NCI-H1417 treated with DMSO at 0.1 percent for 48 hours (cell line): ENCODE data around the gene KCNIP2.
"Not testable (repeated sequence)": the region's sequence is repeated elsewhere in the genome, so short reads cannot be mapped to it uniquely, and the experiment has no call there.

Experiments
- DNase-seq: peaks from one replicate; lab custom pipeline; 2025; lab: John Stamatoyannopoulos, UW

The KCNIP2 gene

DNA sequence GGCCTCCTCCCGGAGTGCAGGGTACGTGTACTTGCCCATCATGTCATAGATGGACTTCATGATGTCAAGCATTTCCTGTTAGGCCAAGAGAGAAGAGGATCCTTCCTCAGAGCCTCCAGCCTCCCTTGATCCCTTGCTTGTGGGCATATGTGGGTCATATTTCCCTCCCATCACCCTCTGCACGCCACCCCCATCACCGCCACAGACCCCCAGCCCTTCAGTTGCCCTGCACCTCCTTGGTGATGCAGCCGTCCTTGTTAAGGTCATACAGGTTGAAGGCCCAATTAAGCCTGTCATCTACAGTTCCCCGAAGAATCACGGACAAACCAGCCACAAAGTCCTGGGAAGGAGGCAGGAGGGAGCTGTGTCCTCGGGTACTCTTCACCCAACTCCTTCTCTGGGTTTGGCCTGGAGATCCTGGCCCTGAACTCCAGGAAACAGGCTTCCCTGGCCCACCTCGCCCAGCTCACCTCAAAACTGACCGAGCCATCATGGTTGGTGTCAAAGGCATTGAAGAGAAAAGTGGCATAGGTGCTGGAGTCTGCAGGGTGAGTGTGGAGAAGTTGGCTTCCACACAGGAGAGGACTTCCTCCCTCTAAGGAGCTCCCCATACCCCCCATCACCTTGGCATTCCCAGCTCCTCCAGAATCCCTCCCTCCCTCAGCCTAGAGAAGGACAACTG, 15.5 kb downstream of the KCNIP2 start:
- no peak for DNase-seq

DNA sequence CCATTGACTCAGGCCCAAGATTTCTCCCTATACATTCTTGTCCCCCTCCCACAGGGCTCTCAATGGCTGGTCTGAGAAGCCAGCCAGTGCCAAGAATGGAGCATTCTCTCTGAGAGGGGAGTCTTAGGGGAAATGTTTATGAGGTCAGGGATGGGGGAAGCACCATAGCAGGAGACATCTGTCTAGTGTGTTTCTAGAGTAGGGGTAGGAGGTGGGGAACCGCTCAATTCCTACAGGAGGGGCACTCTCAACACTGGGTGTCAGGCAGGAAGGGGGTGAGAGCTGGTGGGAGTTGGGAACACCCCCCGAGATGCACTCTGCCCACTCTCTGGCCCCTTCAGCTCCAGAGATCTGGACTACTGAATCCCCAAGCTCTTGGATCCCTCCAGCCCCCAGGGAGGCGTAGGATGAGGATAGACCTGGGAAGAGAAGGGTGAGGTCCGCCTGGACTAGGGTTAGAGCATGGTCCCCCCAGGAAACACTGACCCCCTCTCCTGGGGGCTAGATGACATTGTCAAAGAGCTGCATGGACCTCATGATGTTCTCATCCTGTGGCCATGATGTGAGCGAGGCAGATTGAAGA, 16.7 kb downstream of the KCNIP2 start:
- DNase-seq: no peak

DNA sequence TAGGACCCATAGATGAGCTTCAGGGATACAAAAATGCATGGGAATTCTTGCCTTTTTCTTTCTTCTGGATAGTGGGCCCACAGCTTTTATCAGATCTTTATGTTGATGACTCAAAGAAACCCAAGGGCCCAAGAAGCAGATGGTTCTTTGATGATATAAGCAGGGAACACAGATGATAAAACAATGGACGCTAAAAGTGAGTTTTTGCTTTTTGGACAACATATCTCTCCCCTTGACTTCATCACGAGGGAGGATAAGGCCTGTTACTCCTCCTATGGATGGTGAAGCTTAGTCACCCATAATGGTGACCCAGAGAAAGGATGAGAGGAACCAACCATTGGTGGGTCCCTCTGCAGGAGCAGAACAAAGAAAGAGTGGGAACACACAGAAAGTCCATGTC, 18.9 kb downstream of the KCNIP2 start:
- DNase-seq: no peak

DNA sequence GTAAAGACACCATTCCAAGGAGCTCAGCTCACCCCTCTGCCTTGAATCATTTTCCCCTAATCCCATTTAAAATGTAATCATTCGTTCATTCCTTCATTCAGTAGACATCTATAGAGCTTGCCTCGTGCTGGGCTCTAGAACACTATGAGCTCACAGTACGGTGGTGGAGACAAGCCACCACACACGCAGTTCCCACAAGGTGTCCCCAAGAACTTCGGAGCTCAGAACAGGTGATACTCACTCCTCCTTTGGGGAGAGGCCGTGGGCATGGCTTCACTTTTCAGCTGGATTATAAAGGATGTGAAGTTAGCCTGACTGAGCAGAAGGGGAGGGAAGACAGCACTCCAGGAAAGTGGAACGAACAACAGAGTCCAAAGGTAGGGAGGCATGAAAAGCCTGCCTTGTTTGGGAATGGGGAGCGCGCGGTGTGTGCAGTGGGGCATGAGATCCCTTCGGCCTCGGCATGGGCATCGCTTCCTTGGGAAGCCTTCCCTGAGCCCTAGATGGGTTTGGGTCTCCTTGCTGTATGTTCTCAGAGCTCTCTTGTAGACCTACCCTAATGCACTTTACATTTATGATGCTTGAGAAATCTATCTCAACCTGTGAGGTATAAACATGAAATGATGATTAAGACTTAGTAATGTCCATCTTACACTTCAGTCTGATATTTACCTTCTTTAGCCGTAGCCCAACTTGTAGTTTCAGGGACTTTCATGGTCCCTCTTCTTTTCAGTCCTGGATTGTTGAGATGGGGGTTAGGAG, 24.5 kb downstream of the KCNIP2 start:
- DNase-seq: no peak

DNA sequence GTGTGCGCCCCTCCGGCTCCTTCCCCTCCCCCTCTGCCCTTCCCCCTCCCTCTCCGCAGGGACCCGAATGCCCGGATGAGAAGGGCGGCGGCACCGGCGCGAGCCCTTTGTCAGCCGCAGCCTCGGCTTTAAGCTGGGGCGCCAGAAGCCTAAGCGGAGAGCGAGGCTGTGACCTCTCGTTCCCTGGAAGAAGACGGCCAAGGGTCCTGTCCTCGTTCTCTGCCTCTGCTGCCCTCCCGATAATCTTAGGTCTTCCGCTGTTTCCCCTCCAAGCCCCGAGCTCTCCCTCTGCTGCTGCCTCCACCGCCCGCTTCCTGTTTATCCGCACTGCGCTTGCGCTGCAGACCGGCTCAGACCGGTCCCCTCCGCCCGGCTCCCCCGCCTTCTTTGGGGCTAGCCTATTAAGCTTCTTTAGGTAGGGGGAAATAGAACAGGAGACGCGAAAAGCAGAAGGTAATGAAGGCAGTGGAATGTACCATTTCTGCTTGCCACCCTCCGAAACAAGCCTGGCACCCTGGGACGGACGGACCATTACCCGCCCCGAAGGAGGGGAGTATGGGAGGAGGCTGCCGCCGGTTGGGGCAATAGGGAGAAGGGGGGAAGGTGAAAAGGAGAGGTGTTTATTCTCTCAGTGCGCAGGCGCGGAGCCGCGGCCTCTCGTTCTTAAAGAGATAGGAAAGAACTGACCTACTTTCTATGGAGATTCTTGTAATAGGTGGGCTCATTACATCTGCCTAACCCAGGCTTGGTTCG, 25.3 kb downstream of the KCNIP2 start, which contains the start of gene OGA:
Gene OGA, minus strand, starts transcription at position 326 of the 753 bp plus-strand sequence. CDS start 422 bp downstream, outside the sequence.
- DNase-seq: peak; percentile 89

DNA sequence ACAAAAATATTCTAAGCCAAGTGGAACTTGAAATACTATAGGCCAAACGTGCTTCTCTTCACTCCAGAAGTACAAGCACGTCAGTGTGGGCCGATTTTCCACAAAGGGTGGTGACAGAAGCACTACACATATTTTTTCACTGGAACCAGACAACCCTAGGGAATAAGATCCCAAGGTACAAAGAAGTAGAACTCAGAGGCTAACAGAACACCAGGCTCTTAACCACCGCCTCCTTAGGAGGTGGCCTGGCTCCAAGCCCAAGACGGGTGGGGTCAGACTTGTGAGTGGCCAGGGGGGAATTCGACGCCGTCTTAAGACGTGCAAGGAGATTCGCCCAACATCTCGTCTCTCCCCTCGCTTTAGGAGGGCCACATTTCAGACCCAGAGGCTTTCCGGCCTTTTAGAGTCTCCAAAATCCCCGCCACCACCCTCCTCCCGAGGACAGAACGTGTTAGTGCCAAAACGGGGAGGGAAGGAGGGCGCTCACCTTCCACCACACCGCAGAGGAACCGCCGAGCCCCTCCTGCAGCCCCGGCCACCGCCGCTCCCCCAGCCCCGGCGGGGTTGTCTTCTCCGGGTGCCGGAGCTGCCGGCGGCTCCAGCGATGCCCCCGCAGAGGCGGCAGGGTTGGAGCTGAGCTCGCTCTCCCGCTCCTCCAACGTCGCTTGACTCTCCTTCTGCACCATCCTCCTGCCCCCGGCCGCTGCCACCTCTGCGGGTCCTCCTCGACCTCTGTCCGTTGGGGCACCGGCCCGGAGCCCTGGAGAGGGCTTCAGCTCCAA, 26.1 kb downstream of the KCNIP2 start:
- no peak for DNase-seq

DNA sequence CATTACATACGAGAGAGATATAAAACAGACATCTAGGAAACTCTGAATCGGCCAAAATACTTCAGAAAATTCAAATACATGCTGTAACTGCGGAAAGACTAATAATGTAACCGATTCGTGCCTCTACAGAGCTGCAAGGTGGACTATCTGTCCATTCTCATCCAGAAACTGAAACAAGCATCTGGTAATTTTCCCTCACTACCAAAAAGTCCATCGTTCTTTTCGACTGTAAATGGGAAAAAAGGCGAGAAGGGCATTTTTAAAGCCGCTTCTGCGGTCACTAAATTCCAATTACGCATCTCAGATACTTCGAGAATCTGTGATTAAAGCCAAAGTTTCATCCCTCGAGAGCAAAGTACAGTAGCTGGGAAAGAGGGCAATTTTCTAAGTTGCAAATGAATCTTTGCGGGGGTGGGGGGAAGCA, 26.7 kb downstream of the KCNIP2 start:
- no peak for DNase-seq

DNA sequence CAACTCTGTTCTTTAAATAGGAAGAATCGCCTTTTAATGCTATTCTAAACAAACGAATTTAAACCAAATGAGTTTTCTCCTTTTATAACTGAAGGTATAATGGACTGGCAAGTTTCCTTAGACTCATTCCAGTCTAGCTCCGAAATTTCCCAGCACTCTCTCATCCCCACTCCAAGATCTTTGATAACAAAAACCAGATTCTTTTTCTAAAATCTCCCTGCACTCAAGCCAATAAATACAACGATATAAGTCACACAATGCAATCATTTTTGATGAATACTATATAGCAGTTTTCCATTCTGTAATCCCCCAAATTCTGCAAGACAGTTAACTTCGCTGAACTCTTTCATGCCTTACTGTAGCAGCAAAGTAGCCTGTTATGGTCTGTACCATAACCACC, 27.2 kb downstream of the KCNIP2 start:
- no peak for DNase-seq

DNA sequence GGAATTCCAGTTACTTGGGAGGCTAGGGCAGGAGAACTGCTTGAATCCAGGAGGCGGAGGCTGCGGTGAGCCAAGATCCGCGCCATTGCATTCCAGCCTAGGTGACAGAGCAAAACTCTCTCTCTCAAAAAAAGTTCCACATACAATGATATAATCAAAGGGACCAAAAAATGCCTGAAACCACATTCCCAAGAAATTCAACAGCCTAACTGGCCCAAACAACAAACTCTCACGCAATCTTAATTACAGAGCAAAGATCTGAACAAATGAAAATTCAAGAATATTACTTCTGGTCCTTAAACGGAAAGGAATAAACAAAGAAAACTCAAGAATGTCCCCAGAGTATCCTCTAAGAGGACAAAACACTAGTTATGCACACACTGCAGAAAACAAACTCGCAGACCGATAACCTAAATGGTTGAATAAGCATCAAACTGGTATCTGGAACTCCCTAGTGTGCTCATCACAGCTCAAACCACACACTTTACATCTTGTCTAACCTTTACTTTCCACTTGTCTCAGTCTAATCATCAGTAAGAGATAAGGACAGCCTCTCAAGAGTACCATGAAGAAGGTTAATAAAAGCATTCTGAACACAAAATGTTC, 29.0 kb downstream of the KCNIP2 start:
- DNase-seq: no peak

DNA sequence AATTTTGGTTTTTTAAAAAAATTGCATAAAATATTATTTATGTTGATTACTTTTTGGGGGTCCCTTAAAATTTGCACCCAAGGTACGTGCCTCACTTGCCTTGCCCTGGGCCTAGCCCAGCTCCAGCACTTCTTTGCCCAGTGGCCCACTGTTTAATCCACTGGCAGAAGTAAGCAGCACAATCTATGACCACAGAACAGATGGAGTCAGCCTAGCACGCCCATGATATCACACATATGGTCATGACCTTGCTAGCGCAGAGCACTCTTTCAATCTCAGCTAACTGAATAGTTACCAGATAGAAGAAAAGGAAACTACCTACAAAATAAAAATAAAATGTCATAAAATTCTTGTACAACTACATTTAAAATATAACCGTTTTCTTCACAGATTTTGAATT, 31.0 kb downstream of the KCNIP2 start:
- DNase-seq: no peak

DNA sequence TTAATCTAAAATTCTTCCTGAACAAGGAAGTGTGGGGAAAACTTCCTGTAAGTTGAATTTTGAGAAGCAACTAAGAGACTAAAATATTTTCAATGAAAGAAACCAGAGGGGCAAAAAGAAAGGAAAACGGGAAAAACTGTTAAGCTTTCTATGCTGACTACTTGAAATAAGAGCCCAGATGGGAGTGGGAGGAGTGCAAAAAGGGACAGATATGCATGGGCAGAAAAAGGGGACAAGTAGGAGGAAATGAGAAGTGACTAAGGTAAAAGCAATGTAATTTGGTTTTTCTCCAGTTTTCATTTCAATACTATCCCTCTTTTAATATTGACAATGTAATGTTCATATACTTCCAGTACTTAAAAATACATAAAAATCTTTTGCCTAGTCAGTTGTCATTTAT, 36.4 kb downstream of the KCNIP2 start:
- DNase-seq: no peak

DNA sequence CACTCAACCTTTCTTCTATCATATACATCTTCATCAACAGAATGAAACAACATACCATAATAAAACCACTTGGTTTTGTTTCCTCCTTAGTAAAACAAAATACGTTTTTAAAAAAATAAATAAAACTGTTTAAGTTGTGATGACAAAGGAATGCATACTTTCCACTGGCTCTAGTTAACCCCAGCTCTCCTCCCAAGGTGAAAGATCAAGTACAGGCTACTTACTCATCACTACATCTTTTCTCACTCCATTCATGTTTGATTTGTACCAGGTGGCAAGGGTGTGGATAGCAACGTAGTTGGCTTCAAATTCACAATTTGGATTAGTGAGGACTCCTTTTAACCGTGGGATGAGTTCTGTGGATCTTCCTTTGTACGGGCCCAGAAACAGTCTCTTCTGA, 40.1 kb downstream of the KCNIP2 start:
- DNase-seq: no peak

DNA sequence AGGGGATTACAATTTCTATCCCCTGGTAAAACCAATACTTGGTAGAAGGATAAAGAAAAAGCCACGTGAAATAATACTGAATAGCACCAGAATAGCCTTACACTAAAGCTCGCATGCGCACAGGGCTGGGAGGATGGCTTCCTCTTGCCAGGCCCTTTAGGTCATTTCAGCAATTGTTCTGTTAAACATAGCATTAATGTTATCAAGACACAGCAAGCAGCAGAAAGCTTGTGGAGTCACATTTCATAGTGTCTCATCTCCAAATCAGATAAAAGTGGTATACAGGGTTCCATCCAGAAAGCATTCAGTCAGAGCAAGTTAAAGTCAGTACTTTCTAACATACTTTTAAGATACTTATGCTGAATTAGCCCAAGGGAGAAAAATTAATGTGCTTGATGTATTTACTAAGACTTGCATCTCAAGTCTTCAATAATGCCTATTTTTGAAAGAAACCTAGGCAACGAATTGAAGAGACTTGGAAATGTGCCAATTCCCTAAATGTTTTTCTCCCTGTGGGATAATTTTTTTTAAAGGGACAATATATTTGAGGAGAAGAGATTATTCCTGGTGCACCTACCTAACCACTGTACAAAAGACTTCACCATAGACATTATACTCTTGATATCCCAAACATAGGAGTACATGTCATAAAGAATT, 46.1 kb downstream of the KCNIP2 start:
- DNase-seq: no peak

DNA sequence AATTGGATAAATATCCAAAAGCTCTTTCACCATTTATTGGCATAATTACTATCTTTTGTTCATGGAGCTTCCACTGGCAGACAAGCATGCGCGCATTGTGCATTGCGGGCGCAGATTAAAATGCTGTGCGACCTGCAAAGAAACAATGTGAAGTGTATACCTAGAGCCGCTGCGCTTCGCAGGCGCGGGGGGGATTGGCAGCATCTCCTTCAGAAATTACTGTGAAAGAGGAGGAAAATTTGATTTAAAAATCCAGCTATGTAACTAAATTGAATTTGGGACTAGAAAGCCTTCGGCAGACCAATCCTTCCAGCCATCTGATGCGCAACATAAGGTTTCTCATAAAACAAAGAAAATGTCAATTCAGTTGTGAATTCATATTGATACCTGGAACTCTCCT, 50.1 kb downstream of the KCNIP2 start:
- no peak for DNase-seq

DNA sequence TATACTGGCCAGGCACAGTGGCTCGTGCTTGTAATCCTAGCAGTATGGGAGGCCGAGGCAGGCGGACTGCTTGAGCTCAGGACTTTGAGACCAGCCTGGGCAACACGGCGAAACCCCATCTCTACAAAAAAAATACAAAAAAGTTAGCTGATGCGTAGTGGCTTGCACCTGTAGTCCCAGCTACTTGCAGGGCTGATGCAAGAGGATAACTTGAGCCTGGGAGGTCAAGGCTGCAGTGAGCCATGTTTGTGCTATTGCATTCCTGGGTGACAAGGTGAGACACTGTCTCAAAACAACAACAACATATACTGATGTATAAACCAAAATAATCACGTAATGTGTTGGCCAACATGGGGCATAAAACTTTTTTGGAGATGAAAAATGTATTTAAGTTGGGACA, 53.9 kb downstream of the KCNIP2 start:
- DNase-seq: no peak

DNA sequence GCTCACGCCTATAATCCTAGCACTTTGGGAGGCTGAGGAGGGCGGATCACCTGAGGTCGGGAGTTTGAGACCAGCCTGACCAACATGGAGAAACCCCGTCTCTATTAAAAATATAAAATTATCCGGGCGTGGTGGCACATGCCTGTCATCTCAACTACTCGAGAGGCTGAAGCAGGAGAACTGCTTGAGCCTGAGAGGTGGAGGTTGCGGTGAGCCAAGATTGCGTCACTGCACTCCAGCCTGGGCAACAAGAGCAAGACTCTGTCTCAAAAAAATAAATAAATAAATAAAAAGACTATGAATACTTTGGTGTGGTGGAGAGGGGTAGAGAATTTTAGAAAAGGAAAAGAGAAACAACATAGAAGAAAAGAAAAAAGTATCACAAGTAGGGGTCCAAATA, 54.4 kb downstream of the KCNIP2 start:
- not testable (repeated sequence) for DNase-seq

DNA sequence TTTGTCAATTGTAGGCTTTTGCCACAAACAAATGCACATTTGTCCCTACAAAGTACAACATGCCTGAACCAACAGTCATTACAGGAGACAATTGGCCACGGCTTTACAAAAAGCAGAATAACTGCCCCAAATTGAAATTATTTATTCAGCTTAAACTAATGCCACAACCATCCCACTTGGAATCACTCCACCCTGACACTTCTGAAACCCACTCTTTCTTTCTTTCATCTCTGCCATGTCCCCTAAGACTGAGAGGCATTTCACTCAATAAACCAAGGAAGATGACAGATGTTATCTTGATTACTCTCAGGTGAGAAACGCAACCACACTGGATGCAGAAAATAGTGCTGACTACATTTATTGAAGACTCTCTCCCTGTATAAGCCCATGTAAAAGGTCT, 57.8 kb downstream of the KCNIP2 start:
- no peak for DNase-seq

DNA sequence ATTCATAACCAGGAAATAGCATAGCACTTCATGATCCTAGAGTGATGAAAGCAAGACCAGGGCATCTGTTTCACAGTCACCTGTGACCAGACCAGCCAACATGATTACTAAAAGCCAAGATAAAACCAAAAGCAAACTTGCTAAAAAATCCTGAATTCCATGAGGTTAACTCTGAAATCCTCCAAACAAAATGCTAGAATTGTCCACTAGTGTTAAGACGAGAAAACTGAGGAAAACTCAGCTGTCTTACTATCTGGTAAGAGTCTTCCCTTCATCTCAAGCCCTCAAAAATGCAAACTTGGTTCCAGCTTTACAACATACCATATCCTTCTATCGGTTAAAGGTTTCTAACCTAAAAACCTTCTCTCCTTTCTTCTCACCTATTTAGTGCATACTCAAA, 59.0 kb downstream of the KCNIP2 start:
- DNase-seq: no peak

DNA sequence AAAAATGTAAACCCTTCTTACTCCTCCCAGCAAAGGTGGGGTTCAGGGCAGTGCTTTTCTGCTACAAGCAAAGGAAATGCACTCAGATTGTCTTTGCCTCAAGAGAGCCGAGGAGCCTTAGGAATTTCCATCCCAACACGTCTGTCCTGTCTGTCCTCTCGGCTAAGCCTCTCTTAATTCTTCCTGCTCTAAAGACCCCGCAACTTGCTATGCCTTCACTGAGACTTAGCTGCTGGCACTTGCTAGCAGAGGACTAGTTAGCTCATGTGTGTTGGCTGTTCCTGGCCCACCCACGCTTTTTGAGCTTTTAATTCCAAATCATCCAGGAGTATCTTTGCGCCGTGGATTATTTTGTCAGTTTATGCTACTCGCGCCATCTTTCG, 59.9 kb downstream of the KCNIP2 start:
- DNase-seq: no peak

DNA sequence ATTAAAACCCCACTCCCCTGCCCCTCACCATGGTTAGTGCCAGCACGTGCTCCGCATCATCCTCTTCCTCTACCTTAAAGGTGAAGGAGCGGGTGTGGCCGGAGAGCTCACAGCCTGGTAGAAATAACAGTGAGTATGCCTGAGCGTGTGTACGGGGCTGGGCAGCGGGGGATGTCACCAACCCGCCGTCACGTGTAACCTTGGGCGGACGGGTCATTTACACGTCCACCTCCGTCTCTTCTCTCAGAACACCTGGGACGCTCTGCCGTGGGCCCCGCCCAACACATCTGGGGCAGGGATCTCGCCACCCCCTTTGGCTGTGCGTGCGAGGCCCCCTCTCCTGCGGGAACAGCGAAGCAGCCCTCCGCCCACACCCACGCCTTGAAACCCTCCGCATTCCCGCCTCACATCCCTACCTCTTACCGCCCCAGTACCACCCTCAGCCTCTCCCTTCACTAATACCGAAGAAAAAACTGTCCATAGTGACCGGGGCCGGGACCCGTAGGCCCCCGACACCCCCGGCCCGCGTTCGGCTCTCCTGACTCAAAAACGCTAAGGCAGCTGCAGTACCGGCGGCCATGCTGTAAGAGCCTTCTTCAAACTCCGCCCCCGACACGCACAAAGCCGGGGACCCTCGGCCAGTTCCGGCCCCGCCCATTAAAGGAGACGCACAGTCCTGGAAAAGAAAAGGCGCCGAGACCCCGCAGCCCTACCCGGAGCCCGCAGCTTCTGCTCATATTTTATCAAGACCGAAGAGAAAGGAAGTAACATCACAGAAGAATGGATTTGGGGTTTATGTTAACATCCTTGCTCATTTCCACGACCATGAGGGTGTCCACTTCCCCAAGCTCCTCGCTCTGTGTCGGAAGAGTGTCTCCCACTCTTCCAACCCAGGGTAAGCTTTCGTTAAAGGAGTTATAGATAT, 60.5 kb downstream of the KCNIP2 start, which contains the start of gene NPM3:
Gene NPM3, minus strand, starts transcription at position 636 of the 925 bp plus-strand sequence. Its CDS starts 56 bp downstream, at position 580.
- no peak for DNase-seq
